Eye (tissue), 1 donor: ENCODE results near the gene PTBP3.
"Not testable (repeated sequence)": the region's sequence is repeated elsewhere in the genome, so short reads cannot be mapped to it uniquely, and the experiment has no call there.

ENCODE experiments used
- DNase-seq: peaks from one replicate; pipeline ENCODE4 v3.0.0-alpha.2; 2015

The PTBP3 gene

GRCh38 chr9:112316258-112316943 lies 17.0 kb downstream of the PTBP3 start:
- DNase-seq, result no peak

GRCh38 chr9:112315331-112316257 lies 17.8 kb downstream of the PTBP3 start:
- DNase-seq, result no peak

GRCh38 chr9:112312139-112312538 lies 21.3 kb downstream of the PTBP3 start:
- no peak for DNase-seq

- no peak for DNase-seq
Measured at GRCh38 chr9:112311497-112311896, 21.9 kb downstream of the PTBP3 start.

GRCh38 chr9:112310826-112311225 lies 22.6 kb downstream of the PTBP3 start:
- DNase-seq, result no peak

- DNase-seq, result peak; percentile 44
Measured at GRCh38 chr9:112308588-112308987, 24.8 kb downstream of the PTBP3 start.

GRCh38 chr9:112301420-112301819 lies 32.0 kb downstream of the PTBP3 start:
- DNase-seq, result no peak

- DNase-seq, result no peak
Measured at GRCh38 chr9:112299514-112299913, 33.9 kb downstream of the PTBP3 start.

GRCh38 chr9:112296929-112297328 lies 36.5 kb downstream of the PTBP3 start:
- no peak for DNase-seq

- DNase-seq, result no peak
Measured at GRCh38 chr9:112295174-112295573, 38.2 kb downstream of the PTBP3 start.

- DNase-seq, result no peak
Measured at GRCh38 chr9:112288029-112288428, 45.4 kb downstream of the PTBP3 start.

- no peak for DNase-seq
Measured at GRCh38 chr9:112286926-112287325, 46.5 kb downstream of the PTBP3 start.

GRCh38 chr9:112285056-112285455 lies 48.4 kb downstream of the PTBP3 start:
- DNase-seq, result no peak

- no peak for DNase-seq
Measured at GRCh38 chr9:112283582-112284253, 49.7 kb downstream of the PTBP3 start.

GRCh38 chr9:112282841-112283240 lies 50.6 kb downstream of the PTBP3 start:
- DNase-seq, result not testable (repeated sequence)

- DNase-seq, result no peak
Measured at GRCh38 chr9:112280904-112281303, 52.5 kb downstream of the PTBP3 start.

- DNase-seq, result no peak
Measured at GRCh38 chr9:112279501-112279900, 53.9 kb downstream of the PTBP3 start.

- no peak for DNase-seq
Measured at GRCh38 chr9:112278152-112278551, 55.3 kb downstream of the PTBP3 start.

- peak; percentile 10 for DNase-seq
Measured at GRCh38 chr9:112274600-112274999, 58.8 kb downstream of the PTBP3 start.

- DNase-seq, result peak; percentile 14
Measured at GRCh38 chr9:112273876-112274275, 59.5 kb downstream of the PTBP3 start.

- DNase-seq, result no peak
Measured at GRCh38 chr9:112271466-112272098, 61.8 kb downstream of the PTBP3 start.

- no peak for DNase-seq
Measured at GRCh38 chr9:112268413-112268812, 65.0 kb downstream of the PTBP3 start.

GRCh38 chr9:112267086-112267485 lies 66.3 kb downstream of the PTBP3 start:
- DNase-seq, result not testable (repeated sequence)
